ENCODE measurements around the gene PALM. TPM values are rescaled to one million over a fixed set of nuclear protein-coding genes. Genes with fewer than 3 reads are reported as not detected.

PALM gene
- total and polyA plus RNA-seq, 4 donors, result 0.92 to 5.1 (median 4.3) TPM

DNA sequence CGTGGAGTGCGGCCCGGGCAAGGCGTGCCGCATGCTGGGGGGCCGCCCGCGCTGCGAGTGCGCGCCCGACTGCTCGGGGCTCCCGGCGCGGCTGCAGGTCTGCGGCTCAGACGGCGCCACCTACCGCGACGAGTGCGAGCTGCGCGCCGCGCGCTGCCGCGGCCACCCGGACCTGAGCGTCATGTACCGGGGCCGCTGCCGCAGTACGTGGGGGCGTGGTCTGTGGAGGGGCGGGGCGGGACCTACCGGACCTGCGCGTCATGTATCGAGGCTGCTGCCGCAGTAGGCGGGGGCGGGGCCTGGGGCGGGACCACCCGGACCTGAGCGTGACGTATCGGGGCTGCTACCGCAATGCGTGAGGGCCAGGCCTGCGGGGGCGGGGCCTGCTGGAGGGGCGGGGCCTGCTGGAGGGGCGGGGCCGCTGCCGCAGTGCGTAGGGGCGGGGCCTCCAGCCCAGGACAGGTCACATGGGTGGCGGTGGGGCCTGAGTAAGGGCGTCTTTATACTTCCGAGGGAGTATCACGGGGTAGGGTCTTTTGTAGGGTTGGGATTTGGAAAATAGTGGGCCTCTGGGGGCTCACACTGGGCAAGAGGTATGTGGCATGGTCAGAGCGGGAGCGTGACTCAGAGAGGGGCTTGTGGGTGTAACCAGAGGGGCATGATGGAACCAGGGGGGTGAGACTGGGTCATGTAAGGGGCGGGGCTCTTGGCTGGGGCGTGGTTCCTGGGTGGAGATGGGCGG is 28.3 kb upstream of the PALM start:
- peak; percentile 52 for TF ChIP-seq SP1 (IDR thresholded peaks at IDR 0.05)
- peak; percentile 33 to 37 for TF ChIP-seq RXRA (IDR thresholded peaks at IDR 0.05)
- TF ChIP-seq FOXA2 (IDR thresholded peaks at IDR 0.05), result no peak
- TF ChIP-seq FOXA1 (IDR thresholded peaks at IDR 0.05), result no peak
- TF ChIP-seq, protein P1, sequence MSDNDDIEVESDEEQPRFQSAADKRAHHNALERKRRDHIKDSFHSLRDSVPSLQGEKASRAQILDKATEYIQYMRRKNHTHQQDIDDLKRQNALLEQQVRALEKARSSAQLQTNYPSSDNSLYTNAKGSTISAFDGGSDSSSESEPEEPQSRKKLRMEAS (IDR thresholded peaks at IDR 0.05), result no peak
- TF ChIP-seq NR2F2 (IDR thresholded peaks at IDR 0.05), result no peak
- no peak for TF ChIP-seq RAD21 (IDR thresholded peaks at IDR 0.05)
- TF ChIP-seq HNF4G (IDR thresholded peaks at IDR 0.05), result no peak
- no peak for TF ChIP-seq ATF3 (IDR thresholded peaks at IDR 0.05)
- TF ChIP-seq, protein P2, sequence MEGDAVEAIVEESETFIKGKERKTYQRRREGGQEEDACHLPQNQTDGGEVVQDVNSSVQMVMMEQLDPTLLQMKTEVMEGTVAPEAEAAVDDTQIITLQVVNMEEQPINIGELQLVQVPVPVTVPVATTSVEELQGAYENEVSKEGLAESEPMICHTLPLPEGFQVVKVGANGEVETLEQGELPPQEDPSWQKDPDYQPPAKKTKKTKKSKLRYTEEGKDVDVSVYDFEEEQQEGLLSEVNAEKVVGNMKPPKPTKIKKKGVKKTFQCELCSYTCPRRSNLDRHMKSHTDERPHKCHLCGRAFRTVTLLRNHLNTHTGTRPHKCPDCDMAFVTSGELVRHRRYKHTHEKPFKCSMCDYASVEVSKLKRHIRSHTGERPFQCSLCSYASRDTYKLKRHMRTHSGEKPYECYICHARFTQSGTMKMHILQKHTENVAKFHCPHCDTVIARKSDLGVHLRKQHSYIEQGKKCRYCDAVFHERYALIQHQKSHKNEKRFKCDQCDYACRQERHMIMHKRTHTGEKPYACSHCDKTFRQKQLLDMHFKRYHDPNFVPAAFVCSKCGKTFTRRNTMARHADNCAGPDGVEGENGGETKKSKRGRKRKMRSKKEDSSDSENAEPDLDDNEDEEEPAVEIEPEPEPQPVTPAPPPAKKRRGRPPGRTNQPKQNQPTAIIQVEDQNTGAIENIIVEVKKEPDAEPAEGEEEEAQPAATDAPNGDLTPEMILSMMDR (IDR thresholded peaks at IDR 0.05; ENCODE audit: low read depth, low read length, missing input control), result peak; percentile 42
- TF ChIP-seq YY1 (IDR thresholded peaks at IDR 0.05), result no peak
- TF ChIP-seq, protein P3, sequence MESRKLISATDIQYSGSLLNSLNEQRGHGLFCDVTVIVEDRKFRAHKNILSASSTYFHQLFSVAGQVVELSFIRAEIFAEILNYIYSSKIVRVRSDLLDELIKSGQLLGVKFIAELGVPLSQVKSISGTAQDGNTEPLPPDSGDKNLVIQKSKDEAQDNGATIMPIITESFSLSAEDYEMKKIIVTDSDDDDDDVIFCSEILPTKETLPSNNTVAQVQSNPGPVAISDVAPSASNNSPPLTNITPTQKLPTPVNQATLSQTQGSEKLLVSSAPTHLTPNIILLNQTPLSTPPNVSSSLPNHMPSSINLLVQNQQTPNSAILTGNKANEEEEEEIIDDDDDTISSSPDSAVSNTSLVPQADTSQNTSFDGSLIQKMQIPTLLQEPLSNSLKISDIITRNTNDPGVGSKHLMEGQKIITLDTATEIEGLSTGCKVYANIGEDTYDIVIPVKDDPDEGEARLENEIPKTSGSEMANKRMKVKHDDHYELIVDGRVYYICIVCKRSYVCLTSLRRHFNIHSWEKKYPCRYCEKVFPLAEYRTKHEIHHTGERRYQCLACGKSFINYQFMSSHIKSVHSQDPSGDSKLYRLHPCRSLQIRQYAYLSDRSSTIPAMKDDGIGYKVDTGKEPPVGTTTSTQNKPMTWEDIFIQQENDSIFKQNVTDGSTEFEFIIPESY (IDR thresholded peaks at IDR 0.05), result no peak
- TF ChIP-seq REST (IDR thresholded peaks at IDR 0.05), result peak; percentile 13
- no peak for TF ChIP-seq GABPA (IDR thresholded peaks at IDR 0.05 in 1 of 2, conservative IDR thresholded peaks at IDR 0.05 in 1 of 2)
- no peak for TF ChIP-seq JUND (IDR thresholded peaks at IDR 0.05)
- TF ChIP-seq HNF4A (conservative IDR thresholded peaks at IDR 0.05), result no peak
- peak; percentile 14 to 59 for TF ChIP-seq EGR1 (IDR thresholded peaks at IDR 0.05; ENCODE audit: low read depth in 2 of 2)
- TF ChIP-seq TAF1 (conservative IDR thresholded peaks at IDR 0.05), result no peak
- peak; percentile 100 for DNase-seq (ENCODE audit: low spot score)
- Histone ChIP-seq H3K9me3 (ENCODE audit: control insufficient read depth in 4 of 4, low read length in 3 of 4) (no peaks in the 10 kb centered on the region), H3K36me3 (ENCODE audit: control insufficient read depth in 4 of 4, insufficient read depth in 3 of 4, low read depth in 1 of 4, low read length in 3 of 4) (no peaks in the 10 kb centered on the region), H3K4me3 (ENCODE audit: low read depth in 1 of 3, low read length in 3 of 3) (peak overlapping the region; percentile 1 to 94 (median 72)), H3K4me1 (ENCODE audit: control insufficient read depth in 4 of 4, insufficient read depth in 4 of 4, low read length in 3 of 4) (peaks cover 2 to 15% (median 6%) of the 10 kb centered on the region in 4 donors), H3K27ac (ENCODE audit: low read depth in 1 of 2, low read length in 2 of 2) (peak overlapping the region; percentile 74 to 88), H3K27me3 (ENCODE audit: control insufficient read depth in 4 of 4, insufficient read depth in 4 of 4, low read length in 3 of 4) (peaks cover 0 to 2% (median 0%) of the 10 kb centered on the region in 4 donors), H3K9ac (ENCODE audit: low read depth in 1 of 2, low read length in 2 of 2) (peak overlapping the region; percentile 10 to 47)
- 1% methylated on average over 70 of the region's 70 CpGs for WGBS
